B cell (primary cell): Measurements from ENCODE around the gene ARL14EPL. TPM values are rescaled to one million over a fixed set of nuclear protein-coding genes. Genes with fewer than 3 reads are reported as not detected.
A peak's percentile ranks its signal among the peaks of the same experiment; 100 is the strongest.
"Not testable (repeated sequence)": the region's sequence is repeated elsewhere in the genome, so short reads cannot be mapped to it uniquely, and the experiment has no call there.

Source experiments
- ATAC-seq: fragments of 200-7000 bp; cut with Tn5 transposase; one replicate; pipeline ENCODE4 v1.10.0; 2021; ENCODE audit warnings: low read depth, mild to moderate bottlenecking, moderate number of reproducible peaks, moderate library complexity
- CTCF ChIA-PET: fragments of 350-600 bp; sonication (Branson Sonifier 250); formaldehyde crosslinking; loops from one replicate; lab custom pipeline; 2021; ENCODE audit warnings: antibody characterized with exemption, inconsistent platforms; lab: Charles Lee
- POLR2A ChIA-PET: fragments of 350-600 bp; sonication (Branson Sonifier 250); formaldehyde crosslinking; loops from one replicate; lab custom pipeline; 2021; ENCODE audit warnings: antibody characterized with exemption; lab: Charles Lee
- DNase-seq: peaks from one replicate; pipeline ENCODE4 v3.0.0; 2013
- H2AFZ ChIP-seq: 2 replicates; pipeline ENCODE4 v1.6.1; 2012; ENCODE audit warnings: mild to moderate bottlenecking, low read depth, low read length; ENCODE audit not compliant: insufficient read depth, poor library complexity, severe bottlenecking
- H3K27ac ChIP-seq, 2 donors: 1 replicate in 1 of 2; 2 replicates in 1 of 2; pipeline ENCODE4 v1.5.1; 2012 to 2013; ENCODE audit warnings: low read length in 2 of 2, mild to moderate bottlenecking in 2 of 2, moderate library complexity in 1 of 2
- H3K27me3 ChIP-seq, 4 experiments: fragments of 200-600 bp in 1 of 4; sonication (generic) in 1 of 4; replicated peaks in 1 of 4; 1 replicate in 2 of 4; 2 replicates in 2 of 4; pipeline versions ENCODE4 v1.6.1 to v1.7.0; 2013 to 2016; ENCODE audit warnings: low read length in 3 of 4, mild to moderate bottlenecking in 2 of 4, mixed read lengths in 1 of 4, moderate library complexity in 1 of 4; ENCODE audit not compliant: insufficient read depth in 4 of 4, control insufficient read depth in 3 of 4; ENCODE audit errors: control extremely low read depth in 1 of 4
- H3K36me3 ChIP-seq, 2 experiments: replicated peaks in 1 of 2; 1 replicate in 1 of 2; 2 replicates in 1 of 2; pipeline versions ENCODE4 v1.6.1 to v1.7.1; 2013; ENCODE audit warnings: low read length in 1 of 2; ENCODE audit not compliant: insufficient read depth in 2 of 2, control insufficient read depth in 1 of 2; ENCODE audit errors: control extremely low read depth in 1 of 2, extremely low read depth in 1 of 2
- H3K4me1 ChIP-seq, 2 donors: fragments of 200-600 bp in 1 of 2; sonication (generic) in 1 of 2; 1 replicate in 1 of 2; 2 replicates in 1 of 2; pipeline versions ENCODE4 v1.5.1 to v1.6.1; 2013 to 2017; ENCODE audit warnings: low read length in 2 of 2; ENCODE audit not compliant: control insufficient read depth in 2 of 2, insufficient read depth in 2 of 2
- H3K4me2 ChIP-seq: replicated peaks from 2 replicates; pipeline ENCODE3; 2012; ENCODE audit warnings: mild to moderate bottlenecking, low read depth, low read length; ENCODE audit not compliant: poor library complexity, severe bottlenecking
- H3K4me3 ChIP-seq, 5 experiments: fragments of 200-600 bp in 1 of 5; sonication (generic) in 1 of 5; 1 replicate in 3 of 5; 2 replicates in 2 of 5; pipeline versions ENCODE4 v1.5.1 to v1.7.0; 2011 to 2016; ENCODE audit warnings: low read length in 4 of 5, mild to moderate bottlenecking in 4 of 5, low read depth in 2 of 5, control low read depth in 1 of 5, moderate library complexity in 1 of 5; ENCODE audit not compliant: insufficient read depth in 1 of 5; ENCODE audit errors: control extremely low read depth in 1 of 5, extremely low read depth in 1 of 5
- H3K79me2 ChIP-seq: fragments of 200-600 bp; sonication (generic); one replicate; pipeline ENCODE4 v1.6.0; 2016; ENCODE audit warnings: low read length; ENCODE audit not compliant: control insufficient read depth, insufficient read depth
- H3K9ac ChIP-seq: fragments of 200-600 bp; sonication (generic); 2 replicates; pipeline ENCODE4 v1.6.1; 2017; ENCODE audit warnings: mild to moderate bottlenecking, low read length, moderate library complexity
- H3K9me3 ChIP-seq, 3 donors: one replicate each; pipeline versions ENCODE4 v1.6.1 to v1.7.1; 2013; ENCODE audit warnings: low read length in 2 of 3; ENCODE audit not compliant: control insufficient read depth in 2 of 3, insufficient read depth in 1 of 3; ENCODE audit errors: control extremely low read depth in 1 of 3
- H4K20me1 ChIP-seq: 2 replicates; pipeline ENCODE4 v1.6.0; 2012; ENCODE audit warnings: mild to moderate bottlenecking, low read length; ENCODE audit not compliant: insufficient read depth, control insufficient read depth, poor library complexity, severe bottlenecking
- H3K27ac Mint-ChIP-seq: one replicate; pipeline ENCODE4 v1.8.0; 2021; ENCODE audit warnings: mixed read lengths
- H3K27me3 Mint-ChIP-seq: one replicate; pipeline ENCODE4 v1.8.0; 2021; ENCODE audit warnings: mixed read lengths
- H3K4me1 Mint-ChIP-seq: one replicate; pipeline ENCODE4 v1.8.0; 2021; ENCODE audit warnings: mixed read lengths
- H3K4me3 Mint-ChIP-seq: one replicate; pipeline ENCODE4 v1.8.0; 2021; ENCODE audit warnings: mixed read lengths
- H3K9me3 Mint-ChIP-seq: one replicate; pipeline ENCODE4 v1.8.0; 2022; ENCODE audit warnings: mixed read lengths; ENCODE audit not compliant: insufficient read depth
- EZH2 ChIP-seq: IDR thresholded peaks from 2 replicates; pipeline ENCODE4 v1.6.1; 2012; ENCODE audit warnings: borderline replicate concordance, low read depth, mild to moderate bottlenecking, moderate library complexity, low read length; ENCODE audit not compliant: insufficient read depth, poor library complexity, severe bottlenecking
- WGBS: methylation state at CpG from one replicate; pipeline ENCODE4 v1.1.5; 2013; ENCODE audit warnings: missing lambda C conversion rate; ENCODE audit not compliant: insufficient coverage; 5-methylcytosine and 5-hydroxymethylcytosine counted together
- intact Hi-C: fragments of 100-400 bp; cut with micrococcal nuclease; formaldehyde crosslinking; loops from one replicate; pipeline ENCODE4 v1.10.0; 2022
- polyA plus RNA-seq: library from polyadenylated mRNA; depleted of rRNA; stranded (reverse); fragments of >200 nt; gene quantifications from 2 replicates; pipeline ENCODE4 v1.2.3, GENCODE V29; 2012
- total RNA-seq, 2 donors: library from RNA; stranded (reverse); fragments of 120-200 nt in 1 of 2; gene quantifications; 1 replicate in 1 of 2; 2 replicates in 1 of 2; pipeline versions ENCODE4 v1.2.3 to v1.2.4, GENCODE V29; 2013 to 2022
- TF ChIP-seq, protein P1 (sequence below): fragments of 200-600 bp; IDR thresholded peaks from one replicate; pipeline ENCODE4 v1.8.0; 2022; ENCODE audit warnings: antibody characterized with exemption, mild to moderate bottlenecking

Gene ARL14EPL
- total and polyA plus RNA-seq, 2 donors (not counting 1 experiment from before 2014, with no cell fraction given) = 0.19 TPM; not detected in 1

DNA sequence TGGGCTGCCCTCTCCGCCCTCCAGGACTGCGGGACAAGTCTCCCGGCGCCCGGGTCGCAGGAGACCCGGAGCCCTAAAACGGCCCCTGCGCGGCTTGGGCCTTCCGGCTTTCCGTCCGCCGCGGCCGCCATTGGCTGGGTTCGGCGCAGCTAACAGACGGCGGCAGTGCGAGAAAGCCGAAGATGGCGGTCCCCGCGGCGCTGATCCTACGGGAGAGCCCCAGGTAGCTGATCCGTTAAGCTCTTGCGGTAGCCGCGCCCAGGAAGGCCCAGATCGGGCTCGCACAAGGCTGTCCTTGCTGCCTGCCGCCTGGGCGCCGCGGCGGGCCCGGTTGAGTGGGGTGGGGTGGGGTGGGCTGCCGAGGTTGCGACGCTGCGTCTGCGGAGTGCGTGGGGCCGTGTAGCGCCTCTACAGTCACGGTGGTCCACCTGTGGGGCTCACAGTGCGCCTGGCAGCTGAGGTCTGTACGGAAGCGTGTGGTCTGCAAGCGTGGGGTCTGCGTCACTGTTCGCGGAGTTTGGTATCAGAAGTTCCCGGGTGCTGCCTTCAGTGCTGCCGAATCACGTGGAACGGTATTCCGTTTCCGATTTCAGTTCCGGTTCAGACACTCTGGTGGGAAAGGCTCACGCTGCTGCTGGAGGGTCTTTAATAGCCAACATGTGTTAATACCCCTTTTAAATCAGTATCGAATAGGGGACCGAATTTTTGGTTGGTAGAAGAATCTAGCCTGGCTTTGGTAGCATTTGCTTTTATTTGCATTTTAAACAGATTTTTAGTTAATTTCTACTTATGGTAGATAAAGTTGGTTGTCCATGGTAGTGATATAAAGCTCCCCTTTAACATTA, 52.8 kb downstream of the ARL14EPL start, which contains the start of gene COMMD10:
Gene COMMD10 (plus strand): TSS at position 155 of the 845 bp plus-strand sequence.
- H3K79me2 ChIP-seq = peaks cover 37% of the 10 kb centered on the region
- H3K4me3 ChIP-seq = peak within 1 kb of the TSS; percentile 67 to 90 (median 85)
- H3K36me3 ChIP-seq = peaks cover 3 to 12% of the 10 kb centered on the region in 2 experiments
- no peaks in the 10 kb centered on the region for H3K9me3 ChIP-seq
- no peaks in the 10 kb centered on the region for H3K27me3 ChIP-seq
- H2AFZ ChIP-seq = peak within 1 kb of the TSS; percentile 68
- H3K9ac ChIP-seq = peak within 1 kb of the TSS; percentile 82
- ATAC-seq = peak; percentile 89
- peak within 1 kb of the TSS; percentile 96 for H3K27ac ChIP-seq
- no peaks in the 10 kb centered on the region for H4K20me1 ChIP-seq
- H3K4me3 Mint-ChIP-seq = peak within 1 kb of the TSS; percentile 96
- H3K4me1 Mint-ChIP-seq = peaks cover 39% of the 10 kb centered on the region
- peak; percentile 95 for DNase-seq
- peak within 1 kb of the TSS; percentile 83 for H3K4me2 ChIP-seq
- intact Hi-C loops = loop anchor here (1.0 to 2.0 kb wide), 4 partner anchors 9 to 540 kb away; partner anchors contain the start of genes AP3S1, ATG12, FEM1C and TMED7
- H3K27me3 Mint-ChIP-seq = no peaks in the 10 kb centered on the region
- WGBS = 0% methylated on average over 61 of the region's 65 CpGs
- peaks cover 16 to 19% of the 10 kb centered on the region in 2 donors for H3K4me1 ChIP-seq
- H3K9me3 Mint-ChIP-seq = no peaks in the 10 kb centered on the region
- no peak for TF ChIP-seq EZH2
- TF ChIP-seq, protein P1, sequence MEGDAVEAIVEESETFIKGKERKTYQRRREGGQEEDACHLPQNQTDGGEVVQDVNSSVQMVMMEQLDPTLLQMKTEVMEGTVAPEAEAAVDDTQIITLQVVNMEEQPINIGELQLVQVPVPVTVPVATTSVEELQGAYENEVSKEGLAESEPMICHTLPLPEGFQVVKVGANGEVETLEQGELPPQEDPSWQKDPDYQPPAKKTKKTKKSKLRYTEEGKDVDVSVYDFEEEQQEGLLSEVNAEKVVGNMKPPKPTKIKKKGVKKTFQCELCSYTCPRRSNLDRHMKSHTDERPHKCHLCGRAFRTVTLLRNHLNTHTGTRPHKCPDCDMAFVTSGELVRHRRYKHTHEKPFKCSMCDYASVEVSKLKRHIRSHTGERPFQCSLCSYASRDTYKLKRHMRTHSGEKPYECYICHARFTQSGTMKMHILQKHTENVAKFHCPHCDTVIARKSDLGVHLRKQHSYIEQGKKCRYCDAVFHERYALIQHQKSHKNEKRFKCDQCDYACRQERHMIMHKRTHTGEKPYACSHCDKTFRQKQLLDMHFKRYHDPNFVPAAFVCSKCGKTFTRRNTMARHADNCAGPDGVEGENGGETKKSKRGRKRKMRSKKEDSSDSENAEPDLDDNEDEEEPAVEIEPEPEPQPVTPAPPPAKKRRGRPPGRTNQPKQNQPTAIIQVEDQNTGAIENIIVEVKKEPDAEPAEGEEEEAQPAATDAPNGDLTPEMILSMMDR = no peak
- POLR2A ChIA-PET = interaction anchor here (0.7 to 1.3 kb wide), 6 partner anchors 9 to 541 kb away, joined by 3 to 6 read pairs (median 3); partner anchors contain the start of genes ARL14EPL and FEM1C
- CTCF ChIA-PET = interaction anchor here (1.1 to 2.2 kb wide), 3 partner anchors 10 to 244 kb away, joined by 3 to 5 read pairs (median 5); partner anchors contain the start of genes AP3S1 and ATG12
- peak within 1 kb of the TSS; percentile 99 for H3K27ac Mint-ChIP-seq

DNA sequence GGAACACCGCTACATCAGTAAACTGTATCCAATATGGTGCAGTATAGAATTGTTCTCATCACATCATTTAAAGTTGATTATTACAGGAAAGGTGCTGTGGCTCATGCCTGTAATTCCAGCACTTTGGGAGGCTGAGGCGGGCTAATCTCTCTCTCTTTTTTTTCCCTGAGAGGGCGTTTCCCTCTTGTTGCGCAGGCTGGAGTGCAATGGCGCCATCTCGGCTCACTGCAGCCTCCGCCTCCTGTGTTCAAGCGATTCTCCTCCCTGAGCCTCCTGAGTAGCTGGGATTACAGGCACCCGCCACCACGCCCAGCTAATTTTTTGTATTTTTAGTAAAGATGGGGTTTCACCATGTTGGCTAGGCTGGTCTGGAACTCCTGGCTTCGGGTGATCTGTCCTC, 54.0 kb downstream of the ARL14EPL start:
- H3K27me3 ChIP-seq, intact Hi-C loops, H2AFZ ChIP-seq, H3K9ac ChIP-seq, ATAC-seq, H3K9me3 Mint-ChIP-seq, H3K27me3 Mint-ChIP-seq, H3K4me3 ChIP-seq, H3K4me2 ChIP-seq, DNase-seq, H3K9me3 ChIP-seq, H4K20me1 ChIP-seq: not testable (repeated sequence)
- H3K27ac Mint-ChIP-seq = peak overlapping the region; percentile 79
- peak overlapping the region; percentile 78 for H3K4me3 Mint-ChIP-seq
- POLR2A ChIA-PET = interaction anchor here (1.3 kb wide), 1 partner anchor 10 kb away, joined by 4 read pairs; no protein-coding TSS in a partner anchor
- WGBS = 96% methylated on average over 10 of the region's 11 CpGs
- CTCF ChIA-PET = interaction anchor here (1.2 to 2.2 kb wide), 2 partner anchors 9 to 18 kb away, joined by 3 to 5 read pairs; no protein-coding TSS in a partner anchor
- peaks cover 40% of the 10 kb centered on the region for H3K4me1 Mint-ChIP-seq
- Histone ChIP-seq H3K4me1 (peaks cover 16 to 19% of the 10 kb centered on the region in 2 donors), H3K79me2 (peaks cover 27% of the 10 kb centered on the region), H3K27ac (peak overlapping the region in 1 of 2 donors; percentile 96), H3K36me3 (peaks cover 3 to 16% of the 10 kb centered on the region in 2 experiments)
